ENCODE measurements around the gene RGS17. TPM values are rescaled to one million over a fixed set of nuclear protein-coding genes. Genes with fewer than 3 reads are reported as not detected.

Gene RGS17
- total RNA-seq, 8 experiments from 2014 or later, result 1.2 to 20.0 (median 11.4) TPM

DNA sequence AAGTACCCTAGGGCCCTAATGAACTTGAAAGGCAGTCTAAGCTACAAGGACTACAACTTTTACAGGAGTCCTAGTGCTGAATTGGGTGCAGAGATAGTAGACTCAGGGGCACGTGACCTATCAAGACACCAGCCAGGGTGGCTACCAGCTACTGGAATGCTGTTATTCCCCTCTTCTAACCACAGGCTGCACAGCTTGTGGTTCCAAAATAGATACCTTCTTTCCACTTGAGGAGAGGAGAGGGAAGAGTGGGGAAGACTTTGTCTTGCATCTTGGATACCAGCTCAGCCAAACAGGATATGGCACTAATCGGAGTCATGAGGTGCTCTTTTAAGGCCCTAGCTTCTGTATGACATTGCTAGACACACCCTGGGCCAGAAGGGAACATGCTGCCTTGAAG is 68.6 kb downstream of the RGS17 start:
- Histone ChIP-seq H3K4me3 (no peak overlapping the region), H3K27ac (no peak overlapping the region), H3K4me1 (replicated peaks in 1 of 2) (peaks cover 0 to 10% of the 10 kb centered on the region in 2 donors)
- in situ Hi-C loops (cut with MboI; ENCODE audit: low pct_unique_long_range_greater_than_20kb in 2 of 9, low sequenced_read_pairs in 9 of 9, unreplicated experiment in 9 of 9), result loop anchor here in 1 of 9 experiments (25.0 kb wide), 1 partner anchor 450 kb away; no protein-coding TSS in a partner anchor
- WGBS, 10 experiments, result 88 to 100% (median 100%) methylated on average over 1 to 2 of the region's 2 CpGs; no CpG with 5 or more reads in 4 of the 10 experiments
- no peak for ATAC-seq (replicated peaks in 6 of 8)

DNA sequence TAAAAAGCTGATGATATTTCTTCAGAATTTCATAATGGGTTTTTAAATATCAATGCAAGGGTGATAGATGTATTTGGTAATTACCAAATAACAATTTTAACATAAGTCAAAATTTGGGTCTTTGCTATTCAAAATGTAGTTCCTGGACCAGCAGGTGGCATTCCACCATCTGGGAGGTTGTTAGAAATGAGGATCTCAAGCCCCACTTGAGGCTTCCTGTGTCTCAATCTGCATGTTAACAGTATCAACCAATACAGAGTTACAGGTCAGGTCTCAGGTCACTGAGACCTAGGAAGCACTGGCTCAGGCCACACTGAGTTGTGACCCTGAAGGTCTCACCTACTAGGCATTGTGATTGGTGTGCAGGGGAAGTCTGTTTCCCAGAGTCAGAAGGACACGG is 71.3 kb downstream of the RGS17 start:
- no peak overlapping the region for H3K4me3 ChIP-seq
- no peak overlapping the region for H3K27ac ChIP-seq
- WGBS, 10 experiments, result 33 to 100% (median 82%) methylated on average over 1 of the region's 1 CpG; no CpG with 5 or more reads in 6 of the 10 experiments
- no peak for ATAC-seq (replicated peaks in 6 of 8)
- in situ Hi-C loops (cut with MboI; ENCODE audit: low pct_unique_long_range_greater_than_20kb in 2 of 9, low sequenced_read_pairs in 9 of 9, unreplicated experiment in 9 of 9), result loop anchor here in 1 of 9 experiments (25.0 kb wide), 1 partner anchor 453 kb away; no protein-coding TSS in a partner anchor
- peaks cover 0 to 10% of the 10 kb centered on the region in 2 donors for H3K4me1 ChIP-seq (replicated peaks in 1 of 2)

DNA sequence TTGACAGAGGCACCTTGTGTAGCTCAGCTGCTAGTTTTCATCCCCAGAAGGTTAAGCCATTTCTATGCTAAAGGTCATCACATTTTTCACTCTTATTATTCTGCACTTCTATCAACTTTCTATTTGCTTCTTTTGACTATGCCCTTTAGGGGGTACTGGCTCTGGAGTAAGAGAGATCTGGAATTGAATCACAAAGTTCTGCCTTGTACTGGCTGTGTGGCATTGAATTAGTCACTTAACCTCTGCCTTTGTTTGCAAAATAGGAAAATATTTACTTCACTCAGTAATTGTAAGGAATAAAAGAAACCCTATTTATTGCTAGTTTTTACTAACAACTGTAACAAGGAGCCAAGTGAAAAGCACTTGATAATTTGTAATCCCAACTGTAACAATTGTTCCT is 71.8 kb downstream of the RGS17 start:
- in situ Hi-C loops (cut with MboI; ENCODE audit: low pct_unique_long_range_greater_than_20kb in 2 of 9, low sequenced_read_pairs in 9 of 9, unreplicated experiment in 9 of 9), result loop anchor here in 1 of 9 experiments (25.0 kb wide), 1 partner anchor 453 kb away; no protein-coding TSS in a partner anchor
- H3K27ac ChIP-seq, result no peak overlapping the region
- no peak overlapping the region for H3K4me3 ChIP-seq
- no peak for ATAC-seq (replicated peaks in 6 of 8)
- peaks cover 0 to 10% of the 10 kb centered on the region in 2 donors for H3K4me1 ChIP-seq (replicated peaks in 1 of 2)

DNA sequence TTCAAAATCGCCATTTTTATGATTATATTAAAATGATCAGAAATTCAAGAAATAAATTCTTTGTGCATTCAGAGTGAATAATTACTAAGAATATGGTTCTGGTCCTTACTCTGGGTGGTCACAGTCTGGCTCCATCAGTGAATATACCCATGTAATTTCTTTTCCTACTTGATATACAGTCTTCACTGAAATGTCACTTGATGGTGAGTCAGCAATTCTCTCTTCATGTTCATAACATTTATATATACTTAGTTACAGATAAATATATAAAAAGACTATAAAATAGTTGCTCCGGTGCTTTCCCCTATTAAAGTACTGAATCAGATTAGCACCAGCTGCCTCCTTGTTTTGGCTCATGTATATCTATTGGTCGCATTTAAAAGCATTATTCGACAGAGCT is 72.2 kb downstream of the RGS17 start:
- peaks cover 0 to 10% of the 10 kb centered on the region in 2 donors for H3K4me1 ChIP-seq (replicated peaks in 1 of 2)
- H3K4me3 ChIP-seq, result no peak overlapping the region
- no peak for ATAC-seq (replicated peaks in 6 of 8)
- WGBS, 10 experiments, result 42 to 100% (median 77%) methylated on average over 1 to 4 of the region's 4 CpGs
- in situ Hi-C loops (cut with MboI; ENCODE audit: low pct_unique_long_range_greater_than_20kb in 2 of 9, low sequenced_read_pairs in 9 of 9, unreplicated experiment in 9 of 9), result loop anchor here in 1 of 9 experiments (25.0 kb wide), 1 partner anchor 453 kb away; no protein-coding TSS in a partner anchor
- H3K27ac ChIP-seq, result no peak overlapping the region

DNA sequence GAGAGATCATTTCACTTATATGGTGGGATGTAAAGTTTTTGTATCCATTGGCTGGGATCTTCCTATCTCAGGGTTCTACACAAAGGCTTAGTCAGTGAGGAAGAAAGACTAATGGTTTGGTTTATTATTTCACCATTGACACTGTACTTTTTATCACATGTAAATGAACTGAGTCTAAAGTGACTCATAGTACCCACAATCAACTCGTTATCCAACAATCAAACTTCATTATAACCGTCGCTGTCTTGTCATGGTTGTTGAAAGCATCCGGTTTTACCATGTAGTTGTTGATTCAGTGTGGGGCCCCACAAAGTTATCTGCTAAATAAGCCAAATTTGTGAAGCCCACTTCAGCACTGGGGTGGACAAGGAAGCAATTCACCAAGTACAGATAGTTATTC is 72.8 kb downstream of the RGS17 start:
- peak in 5 of 8 experiments; percentile 18 to 52 (median 30) for ATAC-seq (replicated peaks in 6 of 8)
- H3K4me3 ChIP-seq, result no peak overlapping the region
- peaks cover 0 to 10% of the 10 kb centered on the region in 2 donors for H3K4me1 ChIP-seq (replicated peaks in 1 of 2)
- in situ Hi-C loops (cut with MboI; ENCODE audit: low pct_unique_long_range_greater_than_20kb in 2 of 9, low sequenced_read_pairs in 9 of 9, unreplicated experiment in 9 of 9), result loop anchor here in 1 of 9 experiments (25.0 kb wide), 1 partner anchor 454 kb away; no protein-coding TSS in a partner anchor
- 0 to 89% (median 46%) methylated on average over 2 to 4 of the region's 4 CpGs; no CpG with 5 or more reads in 1 of the 10 experiments for WGBS, 10 experiments
- no peak overlapping the region for H3K27ac ChIP-seq

DNA sequence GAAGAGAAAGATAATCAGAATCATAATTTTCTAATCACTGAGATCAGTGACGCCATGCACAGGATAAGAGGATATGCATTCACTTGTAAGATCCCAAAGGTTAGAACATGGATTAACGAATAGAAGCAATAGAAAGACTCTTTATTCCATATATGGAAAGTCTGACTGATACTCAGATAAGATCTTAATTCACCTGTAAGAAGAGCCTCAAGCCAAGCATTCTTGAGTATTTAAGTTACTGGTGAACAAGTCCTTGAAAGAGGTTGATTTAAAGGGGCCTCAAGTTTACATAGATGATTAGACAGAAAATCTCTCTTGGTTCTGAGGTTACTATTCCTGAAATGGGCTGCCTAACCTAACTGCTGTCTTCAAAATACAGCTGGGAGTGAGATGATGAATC is 74.8 kb downstream of the RGS17 start:
- WGBS, 10 experiments, result 61 to 100% (median 82%) methylated on average over 2 of the region's 2 CpGs; no CpG with 5 or more reads in 2 of the 10 experiments
- H3K4me3 ChIP-seq, result no peak overlapping the region
- H3K4me1 ChIP-seq (replicated peaks in 1 of 2), result peaks cover 0 to 10% of the 10 kb centered on the region in 2 donors
- H3K27ac ChIP-seq, result no peak overlapping the region
- in situ Hi-C loops (cut with MboI; ENCODE audit: low pct_unique_long_range_greater_than_20kb in 2 of 9, low sequenced_read_pairs in 9 of 9, unreplicated experiment in 9 of 9), result loop anchor here in 1 of 9 experiments (25.0 kb wide), 1 partner anchor 456 kb away; no protein-coding TSS in a partner anchor
- no peak for ATAC-seq (replicated peaks in 6 of 8)

DNA sequence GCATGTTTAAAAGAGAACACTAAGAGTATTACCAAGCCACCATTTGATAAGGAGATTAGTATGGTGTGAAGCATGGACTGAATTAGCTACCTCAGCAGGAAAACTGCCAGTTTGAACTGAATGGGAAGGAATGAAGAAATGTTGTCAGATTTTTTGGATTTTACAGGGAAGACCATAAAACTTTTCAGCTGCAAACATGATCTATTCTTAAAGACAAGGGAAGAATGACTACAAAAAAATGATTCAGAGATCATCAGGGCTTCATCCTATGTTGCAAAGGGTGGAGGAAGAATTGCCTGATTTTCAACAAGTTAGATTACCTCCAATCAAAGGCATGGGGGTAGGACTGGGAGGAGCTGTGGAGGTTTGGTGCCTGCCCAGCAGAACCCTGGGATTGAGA is 79.3 kb downstream of the RGS17 start:
- no peak overlapping the region for H3K27ac ChIP-seq
- in situ Hi-C loops (cut with MboI; ENCODE audit: low pct_unique_long_range_greater_than_20kb in 2 of 9, low sequenced_read_pairs in 9 of 9, unreplicated experiment in 9 of 9), result loop anchor here in 1 of 9 experiments (25.0 kb wide), 1 partner anchor 460 kb away; no protein-coding TSS in a partner anchor
- no peak overlapping the region for H3K4me3 ChIP-seq
- no peak for ATAC-seq (replicated peaks in 6 of 8)
- H3K4me1 ChIP-seq (replicated peaks in 1 of 2), result no peaks in the 10 kb centered on the region

DNA sequence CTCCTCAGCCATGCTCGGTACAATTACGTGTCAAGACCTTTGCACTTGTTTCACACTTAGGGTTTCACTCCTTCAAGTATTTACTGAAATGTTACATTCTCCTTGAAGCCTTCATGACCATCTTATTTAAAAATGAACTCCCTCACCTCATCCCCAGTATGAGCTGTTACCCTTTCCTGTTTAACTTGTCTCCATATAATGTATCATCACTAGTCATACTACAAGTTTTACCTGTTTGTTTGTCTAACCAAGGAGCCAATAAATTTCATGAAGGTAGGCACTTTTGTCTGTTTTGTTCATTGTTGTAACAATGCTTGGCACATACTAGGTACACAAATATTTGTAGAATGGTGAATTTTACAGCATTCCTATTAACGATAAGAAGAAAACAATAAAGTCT is 82.5 kb downstream of the RGS17 start:
- WGBS, 10 experiments, result 83 to 100% (median 94%) methylated on average over 1 to 3 of the region's 3 CpGs
- H3K27ac ChIP-seq, result no peak overlapping the region
- ATAC-seq (replicated peaks in 6 of 8), result no peak
- H3K4me1 ChIP-seq (replicated peaks in 1 of 2), result no peaks in the 10 kb centered on the region
- in situ Hi-C loops (cut with MboI; ENCODE audit: low pct_unique_long_range_greater_than_20kb in 2 of 9, low sequenced_read_pairs in 9 of 9, unreplicated experiment in 9 of 9), result loop anchor here in 1 of 9 experiments (25.0 kb wide), 1 partner anchor 264 kb away; no protein-coding TSS in a partner anchor
- H3K4me3 ChIP-seq, result no peak overlapping the region

DNA sequence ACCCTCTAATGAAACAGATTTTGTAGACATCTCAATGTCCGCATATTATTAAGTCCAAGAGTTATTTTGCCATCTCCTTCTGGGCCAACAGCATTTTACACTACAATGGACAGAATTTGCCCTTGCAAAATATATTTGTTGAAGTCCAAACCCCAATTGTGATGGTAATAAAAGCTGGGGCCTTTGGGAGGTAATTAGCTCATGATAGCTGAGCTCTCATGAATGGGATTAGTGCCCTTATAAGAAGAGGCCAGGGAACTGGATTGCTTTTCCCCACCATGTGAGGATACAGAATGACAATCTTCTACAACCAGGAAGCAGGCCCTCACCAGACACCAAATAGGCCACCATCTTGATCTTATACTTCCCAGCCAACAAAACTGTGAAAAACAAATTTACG is 83.7 kb downstream of the RGS17 start:
- 38 to 100% (median 92%) methylated on average over 1 to 2 of the region's 2 CpGs for WGBS, 10 experiments
- ATAC-seq (replicated peaks in 6 of 8), result no peak
- no peak overlapping the region for H3K4me3 ChIP-seq
- in situ Hi-C loops (cut with MboI; ENCODE audit: low pct_unique_long_range_greater_than_20kb in 2 of 9, low sequenced_read_pairs in 9 of 9, unreplicated experiment in 9 of 9), result loop anchor here in 1 of 9 experiments (25.0 kb wide), 1 partner anchor 265 kb away; no protein-coding TSS in a partner anchor
- no peaks in the 10 kb centered on the region for H3K4me1 ChIP-seq (replicated peaks in 1 of 2)
- no peak overlapping the region for H3K27ac ChIP-seq

DNA sequence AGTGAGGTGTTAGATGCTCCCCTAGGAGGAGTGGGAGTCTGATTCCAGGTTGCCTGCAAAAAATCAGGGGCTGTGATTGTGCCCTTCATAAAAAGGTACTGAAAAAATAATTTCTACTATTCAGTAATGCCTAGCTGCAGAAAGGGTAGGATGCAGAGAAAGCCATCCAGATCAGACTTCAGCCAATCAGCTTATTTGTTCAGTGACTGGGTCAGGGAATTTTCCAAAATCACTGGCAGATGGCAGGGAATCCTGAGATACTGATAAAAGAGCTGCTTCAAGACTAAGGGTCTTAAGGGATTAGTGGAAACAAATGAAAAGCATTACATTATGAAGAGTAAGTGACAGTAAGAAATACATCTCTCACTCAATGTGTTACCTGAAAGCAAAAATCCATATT is 85.8 kb downstream of the RGS17 start:
- no peaks in the 10 kb centered on the region for H3K4me1 ChIP-seq (replicated peaks in 1 of 2)
- H3K4me3 ChIP-seq, result no peak overlapping the region
- in situ Hi-C loops (cut with MboI; ENCODE audit: low pct_unique_long_range_greater_than_20kb in 2 of 9, low sequenced_read_pairs in 9 of 9, unreplicated experiment in 9 of 9), result loop anchor here in 1 of 9 experiments (25.0 kb wide), 1 partner anchor 267 kb away; no protein-coding TSS in a partner anchor
- no peak for ATAC-seq (replicated peaks in 6 of 8)
- no peak overlapping the region for H3K27ac ChIP-seq

DNA sequence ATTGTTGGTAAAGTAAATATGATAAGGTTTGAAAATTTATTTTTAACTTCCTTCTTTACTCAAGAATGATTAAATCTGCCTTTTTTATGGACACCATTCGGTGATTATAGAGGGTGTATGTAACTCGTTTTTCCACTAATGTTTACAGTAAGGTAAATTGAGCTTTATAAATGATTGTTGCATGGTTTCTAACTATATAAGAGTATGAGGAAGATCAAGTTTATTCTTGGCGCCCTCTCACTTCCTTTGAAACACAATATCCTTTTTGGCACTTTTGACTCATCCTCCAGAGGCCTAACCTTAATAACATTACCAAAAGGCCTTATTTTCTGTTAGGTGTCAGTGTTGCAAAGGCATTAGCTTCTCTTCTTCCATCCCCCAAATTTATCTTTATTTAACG is 86.8 kb downstream of the RGS17 start:
- WGBS, 10 experiments, result 77 to 96% (median 91%) methylated on average over 3 to 4 of the region's 4 CpGs; no CpG with 5 or more reads in 2 of the 10 experiments
- no peak overlapping the region for H3K4me3 ChIP-seq
- no peak for ATAC-seq (replicated peaks in 6 of 8)
- H3K27ac ChIP-seq, result no peak overlapping the region
- H3K4me1 ChIP-seq (replicated peaks in 1 of 2), result no peaks in the 10 kb centered on the region
- in situ Hi-C loops (cut with MboI; ENCODE audit: low pct_unique_long_range_greater_than_20kb in 2 of 9, low sequenced_read_pairs in 9 of 9, unreplicated experiment in 9 of 9), result loop anchor here in 1 of 9 experiments (25.0 kb wide), 1 partner anchor 268 kb away; no protein-coding TSS in a partner anchor

DNA sequence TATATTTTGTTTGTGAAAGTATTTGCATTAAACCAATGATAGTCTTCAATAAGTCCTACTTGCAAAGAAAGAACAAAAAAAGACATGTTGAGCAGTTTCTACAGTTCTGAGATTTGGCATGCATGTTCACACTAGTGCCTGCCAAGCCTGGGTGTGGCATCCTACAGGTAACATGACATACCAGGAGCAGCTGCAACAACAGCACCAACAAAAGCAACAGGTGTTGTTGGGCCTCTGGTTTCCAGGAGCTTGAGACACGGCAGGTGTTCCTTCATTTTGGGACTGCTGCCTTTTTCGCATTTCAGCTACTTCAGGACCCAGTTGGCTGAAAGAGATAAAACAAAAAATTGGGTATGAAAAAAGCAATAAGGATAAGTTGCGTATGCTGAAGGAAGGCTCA is 87.4 kb downstream of the RGS17 start:
- Histone ChIP-seq H3K4me3 (no peak overlapping the region), H3K4me1 (replicated peaks in 1 of 2) (no peaks in the 10 kb centered on the region), H3K27ac (no peak overlapping the region)
- WGBS, 10 experiments, result 88 to 100% (median 100%) methylated on average over 1 to 3 of the region's 3 CpGs
- in situ Hi-C loops (cut with MboI; ENCODE audit: low pct_unique_long_range_greater_than_20kb in 2 of 9, low sequenced_read_pairs in 9 of 9, unreplicated experiment in 9 of 9), result loop anchor here in 1 of 9 experiments (25.0 kb wide), 1 partner anchor 269 kb away; no protein-coding TSS in a partner anchor
- no peak for ATAC-seq (replicated peaks in 6 of 8)

DNA sequence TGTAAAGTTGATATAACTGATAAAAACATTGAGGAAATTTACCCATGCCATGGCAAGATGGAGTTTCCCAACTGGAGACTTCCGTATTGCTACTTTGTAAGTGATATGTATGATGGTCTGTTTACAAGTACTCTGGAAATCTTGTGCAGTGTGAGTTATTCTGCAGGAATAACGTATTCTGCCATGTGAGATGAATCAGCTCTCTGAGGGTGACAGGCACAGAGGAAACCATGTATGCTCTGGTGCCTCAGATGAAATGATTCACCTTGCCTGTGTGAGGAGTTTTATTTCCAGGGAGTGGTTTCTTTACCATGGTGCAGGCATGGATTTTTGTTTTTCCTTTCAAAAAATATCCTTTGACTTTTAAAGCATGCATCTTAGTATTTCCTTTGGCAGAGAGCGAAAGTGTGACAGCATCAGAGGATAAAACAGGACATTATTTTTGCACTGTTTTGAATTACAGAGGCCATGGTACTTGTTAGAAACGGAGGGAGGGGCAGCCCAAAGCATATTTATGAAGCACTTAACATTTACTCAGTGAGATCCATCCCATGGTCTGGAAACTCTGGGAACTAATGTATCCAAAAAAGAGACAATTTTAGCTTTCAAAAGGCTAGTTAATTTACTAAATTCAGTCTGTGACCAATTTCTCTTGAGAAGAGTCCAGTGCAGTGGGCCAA is 92.6 kb downstream of the RGS17 start:
- ATAC-seq (replicated peaks in 6 of 8), result peak in 3 of 8 experiments; percentile 39 to 74 (median 66)
- WGBS, 10 experiments, result 4 to 100% (median 85%) methylated on average over 1 to 4 of the region's 4 CpGs
- Histone ChIP-seq H3K4me3 (no peak overlapping the region), H3K4me1 (replicated peaks in 1 of 2) (no peaks in the 10 kb centered on the region), H3K27ac (no peak overlapping the region)
- in situ Hi-C loops (cut with MboI; ENCODE audit: low pct_unique_long_range_greater_than_20kb in 2 of 9, low sequenced_read_pairs in 9 of 9, unreplicated experiment in 9 of 9), result loop anchor here in 1 of 9 experiments (25.0 kb wide), 1 partner anchor 274 kb away; no protein-coding TSS in a partner anchor
